Measurements from ENCODE around the gene ZNF85.
A peak's percentile ranks its signal among the peaks of the same experiment; 100 is the strongest.
"Not testable (repeated sequence)": the region's sequence is repeated elsewhere in the genome, so short reads cannot be mapped to it uniquely, and the experiment has no call there.

ZNF85 gene

DNA sequence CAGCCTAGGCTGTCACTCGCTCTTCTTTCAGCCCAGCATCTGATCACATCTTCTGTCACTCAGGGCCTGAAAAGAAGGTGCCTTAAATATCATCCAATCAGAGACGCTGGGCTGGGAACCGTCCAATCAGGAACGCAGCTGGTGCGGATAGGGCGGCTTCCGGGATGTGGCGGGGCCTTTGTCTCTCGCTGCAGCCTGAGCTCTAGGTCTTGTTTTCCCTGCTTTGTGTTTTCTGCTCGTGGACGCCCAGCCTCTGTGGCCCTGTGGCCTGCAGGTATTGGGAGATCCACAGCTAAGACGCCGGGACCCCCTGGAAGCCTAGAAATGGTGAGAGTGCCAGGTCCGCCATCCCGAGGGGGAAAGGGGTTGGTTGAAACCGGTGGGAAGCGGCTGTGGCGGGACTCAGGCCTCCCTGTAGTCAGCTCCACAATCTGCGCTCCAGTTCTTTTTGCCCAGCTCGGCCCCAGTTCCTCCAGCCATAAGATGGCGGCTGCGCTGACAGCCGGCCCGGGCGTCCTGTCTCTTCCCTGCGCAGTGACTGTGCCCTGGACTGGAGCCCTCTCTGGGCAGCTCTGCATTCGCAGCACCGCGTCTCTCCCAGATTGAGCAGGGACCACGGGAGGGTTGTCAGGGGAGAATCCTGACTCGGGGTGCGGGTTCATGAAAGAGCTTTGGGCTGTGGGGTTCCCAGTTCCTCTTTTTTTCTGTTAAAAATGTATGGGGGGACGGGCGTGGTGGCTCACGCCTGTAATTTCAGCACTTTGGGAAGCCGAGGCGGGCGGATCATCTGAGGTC is at the start of gene ZNF85:
Gene ZNF85 (plus strand): TSS at position 175 of the 795 bp plus-strand sequence. CDS start 150 bp downstream, at position 325.
- H3K27ac Mint-ChIP-seq, result peak within 1 kb of the TSS; percentile 96

DNA sequence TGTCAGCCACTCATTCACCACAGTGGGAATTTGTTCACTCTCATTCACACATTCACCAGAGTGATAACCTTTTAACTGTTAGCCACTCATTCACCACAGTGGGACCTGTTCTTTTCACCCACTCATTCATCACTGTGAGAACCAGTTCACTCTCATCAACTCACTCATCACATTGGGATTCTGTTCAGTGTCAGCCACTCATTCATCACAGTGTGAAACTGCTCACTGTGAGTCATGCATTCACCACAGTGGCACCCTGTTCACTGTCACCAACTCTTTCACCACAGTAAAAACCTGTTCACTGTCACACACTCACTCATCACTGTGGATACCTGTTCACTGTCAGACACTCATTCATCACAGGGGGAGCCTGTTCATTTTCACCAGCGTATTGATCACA is 43.5 kb upstream of the ZNF85 start:
- H3K9me3 Mint-ChIP-seq, result peaks cover 98% of the 10 kb centered on the region
- H3K36me3 Mint-ChIP-seq (ENCODE audit: low read depth), result peaks cover 10% of the 10 kb centered on the region
- no peaks in the 10 kb centered on the region for H3K4me1 Mint-ChIP-seq (ENCODE audit: low read depth)
- DNase-seq (ENCODE audit: low spot score), result no peak
- no peak overlapping the region for H3K27ac Mint-ChIP-seq
- no peaks in the 10 kb centered on the region for H3K27me3 Mint-ChIP-seq (ENCODE audit: low read depth)
- H3K4me3 Mint-ChIP-seq, result no peak overlapping the region

More for the DNA sequence above, at the start of gene ZNF85:
- Mint-ChIP-seq H3K4me1 (ENCODE audit: low read depth) (peaks cover 3% of the 10 kb centered on the region), H3K4me3 (peak within 1 kb of the TSS; percentile 97), H3K27me3 (ENCODE audit: low read depth) (no peaks in the 10 kb centered on the region), H3K9me3 (peaks cover 42% of the 10 kb centered on the region), H3K36me3 (ENCODE audit: low read depth) (peaks cover 39% of the 10 kb centered on the region)
- DNase-seq (ENCODE audit: low spot score), result peak; percentile 86

DNA sequence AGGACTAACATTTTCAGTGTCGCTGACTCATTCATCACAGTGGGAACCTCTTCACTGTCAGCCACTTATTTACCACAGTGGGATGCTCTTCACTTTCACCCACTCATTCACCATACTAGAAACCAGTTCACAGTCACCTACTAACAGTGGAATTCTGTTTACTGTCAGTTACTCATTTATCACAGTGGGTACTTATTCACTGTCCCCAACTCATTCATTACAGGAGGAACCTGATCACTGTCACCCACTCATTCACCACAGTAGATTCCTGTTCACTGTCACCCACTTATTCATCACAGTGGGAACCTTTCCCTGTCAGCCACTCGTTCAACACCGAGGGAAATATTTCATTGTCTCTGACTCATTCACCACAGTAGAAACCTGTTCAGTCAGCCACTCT is 10.1 kb upstream of the ZNF85 start:
- Mint-ChIP-seq H3K27ac (no peak overlapping the region), H3K4me3 (no peak overlapping the region), H3K36me3 (ENCODE audit: low read depth) (peaks cover 12% of the 10 kb centered on the region), H3K4me1 (ENCODE audit: low read depth) (no peaks in the 10 kb centered on the region), H3K27me3 (ENCODE audit: low read depth) (no peaks in the 10 kb centered on the region), H3K9me3 (peaks cover 89% of the 10 kb centered on the region)
- DNase-seq (ENCODE audit: low spot score), result no peak

DNA sequence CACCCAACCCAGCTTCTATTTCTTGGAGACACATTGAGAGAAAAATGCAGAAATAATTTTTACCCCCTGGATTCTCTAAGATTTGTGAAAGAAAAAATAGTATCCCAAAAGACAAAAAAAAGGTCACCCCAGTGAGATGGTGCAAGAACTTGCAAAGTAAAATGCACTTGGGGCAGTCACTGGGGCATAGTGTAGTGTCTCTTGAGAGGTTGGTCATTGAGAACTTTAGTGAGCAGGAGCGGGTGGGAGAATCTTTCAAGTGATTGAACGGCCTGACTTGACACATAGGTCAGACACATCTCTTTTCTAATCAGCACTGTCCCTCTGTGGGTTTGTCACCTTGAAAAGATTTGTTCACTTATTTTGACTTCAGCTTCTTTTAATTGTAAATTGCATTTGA is 2.4 kb downstream of the ZNF85 start:
- Mint-ChIP-seq H3K27me3 (ENCODE audit: low read depth) (no peaks in the 10 kb centered on the region), H3K9me3 (peaks cover 45% of the 10 kb centered on the region), H3K4me1 (ENCODE audit: low read depth) (peaks cover 3% of the 10 kb centered on the region), H3K27ac (no peak overlapping the region), H3K36me3 (ENCODE audit: low read depth) (peaks cover 50% of the 10 kb centered on the region), H3K4me3 (no peak overlapping the region)
- DNase-seq (ENCODE audit: low spot score), result no peak

DNA sequence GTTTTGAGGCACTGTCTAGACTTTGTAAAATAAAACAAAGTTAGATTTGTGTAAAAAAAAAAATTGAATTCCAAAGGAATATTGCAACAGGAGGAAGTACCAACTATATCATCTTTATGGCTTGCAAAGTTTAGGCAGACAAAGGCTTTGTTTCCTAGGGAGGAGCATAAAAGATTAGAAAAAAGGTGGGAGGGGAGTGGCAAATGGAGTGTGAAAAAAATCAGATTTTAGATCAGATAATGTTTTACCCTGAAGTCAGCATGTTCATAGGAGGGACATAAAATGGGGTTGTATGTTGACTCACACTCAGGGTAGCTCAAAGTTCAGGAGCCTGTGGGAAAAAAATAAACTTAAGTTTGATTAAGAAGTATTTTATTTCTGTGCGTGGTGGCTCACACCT is 3.7 kb downstream of the ZNF85 start:
- no peak for DNase-seq (ENCODE audit: low spot score)
- Mint-ChIP-seq H3K4me1 (ENCODE audit: low read depth) (peaks cover 3% of the 10 kb centered on the region), H3K4me3 (no peak overlapping the region), H3K27me3 (ENCODE audit: low read depth) (no peaks in the 10 kb centered on the region), H3K9me3 (peaks cover 49% of the 10 kb centered on the region), H3K36me3 (ENCODE audit: low read depth) (peaks cover 58% of the 10 kb centered on the region), H3K27ac (no peak overlapping the region)

DNA sequence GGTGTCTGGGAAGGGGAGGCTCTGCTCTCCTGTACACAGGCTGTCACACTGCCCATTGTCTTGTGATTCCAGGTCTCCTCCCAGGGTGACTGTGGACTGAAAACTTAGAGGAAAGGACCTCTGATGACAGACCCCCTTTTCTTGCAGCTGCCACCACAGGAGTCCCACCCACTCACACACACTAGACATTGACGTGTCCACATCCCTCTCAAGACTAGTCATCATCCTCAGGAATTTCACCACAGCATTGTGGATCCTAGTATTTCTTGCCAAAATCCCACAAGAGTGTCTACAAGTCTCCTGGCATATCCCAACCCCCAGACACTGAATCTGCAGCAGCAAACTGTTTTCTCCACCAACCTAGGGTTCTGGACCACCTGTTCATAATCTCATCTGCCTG is 5.3 kb downstream of the ZNF85 start:
- Mint-ChIP-seq H3K4me3 (no peak overlapping the region), H3K27ac (no peak overlapping the region), H3K4me1 (ENCODE audit: low read depth) (no peaks in the 10 kb centered on the region), H3K9me3 (peaks cover 54% of the 10 kb centered on the region), H3K36me3 (ENCODE audit: low read depth) (peaks cover 67% of the 10 kb centered on the region), H3K27me3 (ENCODE audit: low read depth) (no peaks in the 10 kb centered on the region)
- no peak for DNase-seq (ENCODE audit: low spot score)

DNA sequence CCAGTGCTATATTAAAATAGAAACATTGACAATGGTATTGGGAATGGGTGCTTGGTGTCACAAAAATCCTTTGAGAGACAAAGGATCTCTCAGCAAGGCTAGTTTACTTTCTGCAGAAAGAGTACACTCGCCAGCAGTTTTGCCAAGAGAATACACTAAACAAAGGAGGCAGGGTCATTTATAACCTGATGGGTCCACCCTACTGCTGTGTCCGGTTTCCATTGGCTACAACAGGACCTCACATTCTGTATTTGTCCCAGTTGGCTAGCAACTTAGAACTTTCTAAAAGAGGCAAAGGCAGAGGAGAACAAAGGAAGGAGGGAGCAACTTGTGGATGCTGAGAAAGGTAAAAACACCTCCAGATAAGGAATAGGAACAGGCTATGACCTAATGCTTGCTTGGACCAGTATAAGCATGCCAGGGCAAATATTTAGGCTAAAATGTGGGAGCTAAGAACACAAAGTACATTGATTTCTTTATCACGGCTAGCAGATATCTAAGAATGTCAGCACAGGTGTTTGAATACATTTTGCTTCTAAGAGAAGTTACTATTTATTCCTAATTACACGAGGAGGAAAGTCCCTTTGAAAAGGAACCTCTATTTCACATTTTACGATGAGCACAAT is 13.4 kb downstream of the ZNF85 start:
- not testable (repeated sequence) for H3K27me3 Mint-ChIP-seq (ENCODE audit: low read depth); H3K4me1 Mint-ChIP-seq (ENCODE audit: low read depth); H3K4me3 Mint-ChIP-seq; DNase-seq (ENCODE audit: low spot score); H3K27ac Mint-ChIP-seq
- peaks cover 75% of the 10 kb centered on the region for H3K36me3 Mint-ChIP-seq (ENCODE audit: low read depth)
- peaks cover 41% of the 10 kb centered on the region for H3K9me3 Mint-ChIP-seq

DNA sequence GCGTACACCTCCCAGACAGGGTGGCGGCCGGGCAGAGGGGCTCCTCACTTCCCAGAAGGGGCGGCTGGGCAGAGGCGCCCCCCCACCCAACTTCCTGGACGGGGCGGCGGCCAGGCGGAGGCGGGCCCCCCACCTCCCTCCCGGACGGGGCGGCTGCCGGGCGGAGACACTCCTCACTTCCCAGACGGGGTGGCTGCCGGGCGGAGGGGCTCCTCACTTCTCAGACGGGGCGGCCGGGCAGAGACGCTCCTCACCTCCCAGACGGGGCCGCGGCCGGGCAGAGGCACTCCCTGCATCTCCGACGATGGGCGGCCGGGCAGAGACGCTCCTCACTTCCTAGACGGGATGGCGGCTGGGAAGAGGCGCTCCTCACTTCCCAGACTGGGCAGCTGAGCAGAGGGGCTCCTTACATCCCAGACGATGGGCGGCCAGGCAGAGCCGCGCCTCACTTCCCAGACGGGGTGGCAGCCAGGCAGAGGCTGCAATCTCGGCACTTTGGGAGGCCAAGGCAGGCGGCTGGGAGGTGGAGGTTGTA is 29.6 kb downstream of the ZNF85 start:
- not testable (repeated sequence) for H3K4me3 Mint-ChIP-seq; H3K27ac Mint-ChIP-seq; H3K27me3 Mint-ChIP-seq (ENCODE audit: low read depth); DNase-seq (ENCODE audit: low spot score); H3K4me1 Mint-ChIP-seq (ENCODE audit: low read depth)
- H3K9me3 Mint-ChIP-seq, result peaks cover 35% of the 10 kb centered on the region
- H3K36me3 Mint-ChIP-seq (ENCODE audit: low read depth), result peaks cover 23% of the 10 kb centered on the region

DNA sequence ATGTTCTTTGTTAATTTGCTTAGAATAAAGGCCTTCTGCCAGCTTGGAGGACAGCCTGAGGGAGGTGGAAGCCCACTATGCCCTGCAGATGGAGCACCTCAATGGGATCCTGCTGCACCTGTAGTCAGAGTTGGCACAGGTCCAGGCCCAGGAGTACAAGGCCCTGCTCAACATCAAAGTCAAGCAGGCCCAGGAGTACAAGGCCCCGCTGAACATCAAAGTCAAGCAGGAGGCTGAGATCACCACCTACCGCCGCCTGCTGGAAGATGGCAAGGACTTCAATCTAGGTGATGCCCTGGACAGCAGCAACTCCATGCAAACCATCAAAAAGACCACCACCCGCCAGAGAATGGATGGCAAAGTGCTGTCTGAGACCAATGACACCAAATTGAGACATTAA is 41.7 kb downstream of the ZNF85 start:
- Mint-ChIP-seq H3K4me1 (ENCODE audit: low read depth) (no peaks in the 10 kb centered on the region), H3K9me3 (peaks cover 54% of the 10 kb centered on the region), H3K36me3 (ENCODE audit: low read depth) (no peaks in the 10 kb centered on the region), H3K27me3 (ENCODE audit: low read depth) (no peaks in the 10 kb centered on the region), H3K4me3 (no peak overlapping the region), H3K27ac (no peak overlapping the region)
- no peak for DNase-seq (ENCODE audit: low spot score)

DNA sequence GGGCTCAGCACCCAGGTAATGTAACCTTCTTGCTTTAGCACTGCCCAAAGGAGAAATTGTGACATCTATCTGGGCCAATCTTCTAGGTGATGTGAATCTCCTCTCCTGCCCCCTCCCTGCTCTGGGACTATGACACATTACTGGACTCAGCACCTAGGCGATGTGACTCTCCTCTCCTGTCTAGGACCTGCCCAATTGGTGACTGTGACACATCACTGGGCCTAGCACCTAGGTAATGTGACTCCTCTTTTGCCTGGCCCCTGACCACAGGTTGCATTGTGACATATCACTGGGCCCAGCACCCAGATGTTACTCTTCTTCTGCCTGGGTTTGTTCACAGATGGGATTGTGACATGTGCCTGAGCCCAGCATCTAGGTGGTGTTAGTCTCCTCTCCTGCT is 45.0 kb downstream of the ZNF85 start:
- H3K4me3 Mint-ChIP-seq, result no peak overlapping the region
- H3K27ac Mint-ChIP-seq, result no peak overlapping the region
- no peaks in the 10 kb centered on the region for H3K4me1 Mint-ChIP-seq (ENCODE audit: low read depth)
- peaks cover 52% of the 10 kb centered on the region for H3K9me3 Mint-ChIP-seq
- no peaks in the 10 kb centered on the region for H3K36me3 Mint-ChIP-seq (ENCODE audit: low read depth)
- H3K27me3 Mint-ChIP-seq (ENCODE audit: low read depth), result no peaks in the 10 kb centered on the region
- DNase-seq (ENCODE audit: low spot score), result no peak

DNA sequence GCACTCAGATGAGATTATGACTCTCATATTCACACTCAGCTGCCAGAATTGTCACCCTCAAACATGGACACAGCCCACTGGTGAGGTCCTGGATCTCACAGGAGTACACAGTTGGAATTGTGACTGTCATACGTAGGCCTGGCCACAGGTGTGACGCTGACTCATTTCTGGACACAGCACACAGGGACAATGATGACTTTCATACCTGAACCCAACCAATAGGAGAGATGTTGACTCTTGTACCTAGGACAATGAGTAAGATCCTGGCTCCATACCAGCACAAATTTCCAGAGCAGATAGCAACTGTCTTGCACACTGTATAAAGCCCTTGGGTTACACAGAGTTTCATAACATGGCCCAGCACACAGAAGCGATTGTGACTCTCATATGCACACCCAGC is 46.4 kb downstream of the ZNF85 start:
- DNase-seq (ENCODE audit: low spot score), result no peak
- Mint-ChIP-seq H3K27ac (no peak overlapping the region), H3K4me3 (no peak overlapping the region), H3K9me3 (peaks cover 46% of the 10 kb centered on the region), H3K4me1 (ENCODE audit: low read depth) (peaks cover 2% of the 10 kb centered on the region), H3K36me3 (ENCODE audit: low read depth) (no peaks in the 10 kb centered on the region), H3K27me3 (ENCODE audit: low read depth) (no peaks in the 10 kb centered on the region)

DNA sequence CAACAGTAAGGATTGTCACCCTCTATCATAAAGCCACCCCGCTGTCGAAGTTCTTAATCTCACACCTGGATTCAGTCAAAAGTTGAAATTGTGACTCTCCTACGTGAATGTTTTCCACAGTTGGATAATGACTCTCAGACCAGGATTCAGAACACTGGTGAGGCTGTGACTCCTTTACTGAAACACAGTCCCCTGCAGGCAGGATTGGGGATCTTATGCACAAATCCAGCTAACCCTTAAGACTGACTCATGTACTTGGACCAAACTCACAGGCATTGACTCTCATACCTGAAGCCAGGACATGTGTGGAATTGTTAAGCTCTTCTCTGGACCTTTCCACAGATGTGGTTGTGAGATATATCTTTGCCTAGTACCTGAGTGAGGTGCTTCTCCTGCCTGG is 46.8 kb downstream of the ZNF85 start:
- no peak for DNase-seq (ENCODE audit: low spot score)
- peaks cover 2% of the 10 kb centered on the region for H3K4me1 Mint-ChIP-seq (ENCODE audit: low read depth)
- H3K4me3 Mint-ChIP-seq, result no peak overlapping the region
- H3K27me3 Mint-ChIP-seq (ENCODE audit: low read depth), result no peaks in the 10 kb centered on the region
- no peaks in the 10 kb centered on the region for H3K36me3 Mint-ChIP-seq (ENCODE audit: low read depth)
- H3K27ac Mint-ChIP-seq, result no peak overlapping the region
- H3K9me3 Mint-ChIP-seq, result peaks cover 42% of the 10 kb centered on the region

DNA sequence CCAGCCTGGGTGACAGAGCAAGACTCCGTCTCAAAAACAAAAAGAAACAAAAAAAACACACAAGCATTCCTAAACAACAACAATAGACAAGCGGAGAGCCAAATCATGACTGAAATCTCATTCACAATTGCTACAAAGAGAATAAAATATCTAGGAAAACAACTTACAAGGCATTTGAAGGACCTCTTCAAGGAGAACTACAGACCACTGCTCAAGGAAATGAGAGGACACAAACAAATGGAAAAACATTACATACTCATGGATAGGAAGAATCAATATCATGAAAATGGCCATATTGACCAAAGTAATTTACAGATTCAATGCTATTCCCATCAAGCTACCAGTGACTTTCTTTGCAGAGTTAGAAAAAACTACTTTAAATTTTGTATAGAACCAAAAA is 69.7 kb downstream of the ZNF85 start:
- peaks cover 50% of the 10 kb centered on the region for H3K9me3 Mint-ChIP-seq
- H3K36me3 Mint-ChIP-seq (ENCODE audit: low read depth); H3K27ac Mint-ChIP-seq; DNase-seq (ENCODE audit: low spot score); H3K4me3 Mint-ChIP-seq; H3K27me3 Mint-ChIP-seq (ENCODE audit: low read depth); H3K4me1 Mint-ChIP-seq (ENCODE audit: low read depth): not testable (repeated sequence)

DNA sequence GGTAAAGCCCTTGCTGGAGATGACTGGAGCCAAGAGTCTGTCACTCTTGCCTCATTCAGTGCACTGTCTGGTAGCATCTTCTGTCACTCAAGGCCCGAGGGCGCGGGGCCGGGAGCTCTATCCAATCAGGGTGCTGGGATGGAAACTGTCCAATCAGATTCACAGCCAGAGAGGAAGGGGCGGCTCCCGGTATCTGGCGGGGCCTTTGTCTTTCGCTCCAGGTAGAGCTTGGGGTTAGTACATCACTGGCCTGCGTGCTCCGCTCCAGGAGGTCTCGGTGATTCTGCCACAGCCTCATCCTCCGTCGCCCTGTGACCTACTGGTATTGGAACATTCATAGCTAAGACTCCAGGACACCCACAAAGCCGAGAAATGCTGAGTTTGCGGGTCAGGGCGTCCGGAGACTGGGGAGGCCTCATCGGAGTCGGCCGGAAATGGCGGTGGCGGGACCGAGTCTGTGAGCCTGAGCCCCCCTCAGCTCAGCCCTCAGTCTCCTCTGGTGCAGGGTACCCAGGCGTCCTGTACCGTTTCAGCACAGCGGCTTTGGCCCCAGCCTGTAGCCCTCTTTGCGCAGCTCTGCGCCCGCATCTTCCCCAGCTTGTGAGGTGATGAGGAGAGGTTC is 76.8 kb downstream of the ZNF85 start:
- H3K9me3 Mint-ChIP-seq, result peaks cover 32% of the 10 kb centered on the region

More for the DNA sequence above, 76.8 kb downstream of the ZNF85 start:
- Mint-ChIP-seq H3K27me3 (ENCODE audit: low read depth) (no peaks in the 10 kb centered on the region), H3K4me3 (peak overlapping the region; percentile 89), H3K27ac (peak overlapping the region; percentile 70), H3K4me1 (ENCODE audit: low read depth) (peaks cover 9% of the 10 kb centered on the region), H3K36me3 (ENCODE audit: low read depth) (peaks cover 6% of the 10 kb centered on the region)
- peak; percentile 83 for DNase-seq (ENCODE audit: low spot score)
